ENCODE results near the gene TPRG1.

The TPRG1 gene, protein sequence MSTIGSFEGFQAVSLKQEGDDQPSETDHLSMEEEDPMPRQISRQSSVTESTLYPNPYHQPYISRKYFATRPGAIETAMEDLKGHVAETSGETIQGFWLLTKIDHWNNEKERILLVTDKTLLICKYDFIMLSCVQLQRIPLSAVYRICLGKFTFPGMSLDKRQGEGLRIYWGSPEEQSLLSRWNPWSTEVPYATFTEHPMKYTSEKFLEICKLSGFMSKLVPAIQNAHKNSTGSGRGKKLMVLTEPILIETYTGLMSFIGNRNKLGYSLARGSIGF

GRCh38 chr3:189171707-189172106 lies at the start of gene TPRG1:
Gene TPRG1, plus strand, starts transcription at chr3:189171971. Its CDS starts 35,414 bp downstream, at chr3:189207385.
- DNase-seq: no peak

DNA sequence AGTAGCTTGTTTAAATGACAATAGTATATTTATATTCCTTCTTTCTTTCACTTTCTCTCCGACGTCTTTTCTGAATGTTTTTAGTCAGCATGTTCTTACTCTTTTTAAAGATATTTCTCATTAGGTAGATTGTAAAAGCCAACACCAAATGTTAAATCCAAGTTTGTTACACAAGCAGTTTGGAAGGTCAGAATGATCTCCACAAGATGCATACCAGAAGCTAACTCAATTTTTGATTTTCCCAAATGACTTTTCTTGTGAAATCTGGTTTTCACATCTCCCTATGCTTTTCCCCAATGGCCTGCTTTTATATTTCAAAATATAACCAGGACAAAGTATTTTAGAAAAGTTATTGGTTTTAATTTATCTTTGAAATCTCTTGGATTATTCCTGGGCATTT lies 49.7 kb upstream of the TPRG1 start:
- DNase-seq: no peak

DNA sequence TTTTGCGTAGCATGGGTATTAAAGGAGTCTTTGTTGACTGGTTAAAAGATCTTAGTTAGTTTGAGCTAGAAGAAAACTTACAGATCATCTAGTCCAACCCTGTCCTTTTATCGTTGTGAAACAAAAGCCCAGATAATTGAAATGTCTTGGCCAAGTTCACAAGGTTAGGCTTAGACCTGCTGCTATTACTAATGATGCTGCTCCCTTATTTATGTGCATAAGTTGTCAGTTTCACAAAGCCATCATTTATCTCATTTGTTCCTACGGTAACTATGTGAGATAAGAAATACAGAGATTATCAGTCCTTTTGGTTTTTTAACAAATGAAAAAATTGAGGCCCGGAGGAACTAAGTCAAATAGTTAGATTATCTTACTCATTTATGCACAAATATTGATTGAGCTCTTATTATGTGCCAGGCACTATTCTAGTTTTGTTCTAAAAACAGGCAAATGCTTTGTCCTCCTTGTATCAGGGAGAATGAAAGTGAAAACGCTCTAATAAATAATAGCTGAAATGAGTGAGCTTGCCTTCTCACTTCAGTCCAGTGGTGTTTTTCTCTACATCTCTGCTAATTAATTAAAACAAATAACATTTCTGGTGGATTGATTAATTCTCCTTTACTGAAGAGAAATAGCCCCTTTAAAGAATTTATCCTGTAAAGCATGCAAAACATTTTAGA lies 49.1 kb upstream of the TPRG1 start:
- DNase-seq: no peak

GRCh38 chr3:189123595-189124387 lies 48.0 kb upstream of the TPRG1 start:
- DNase-seq: no peak

DNA sequence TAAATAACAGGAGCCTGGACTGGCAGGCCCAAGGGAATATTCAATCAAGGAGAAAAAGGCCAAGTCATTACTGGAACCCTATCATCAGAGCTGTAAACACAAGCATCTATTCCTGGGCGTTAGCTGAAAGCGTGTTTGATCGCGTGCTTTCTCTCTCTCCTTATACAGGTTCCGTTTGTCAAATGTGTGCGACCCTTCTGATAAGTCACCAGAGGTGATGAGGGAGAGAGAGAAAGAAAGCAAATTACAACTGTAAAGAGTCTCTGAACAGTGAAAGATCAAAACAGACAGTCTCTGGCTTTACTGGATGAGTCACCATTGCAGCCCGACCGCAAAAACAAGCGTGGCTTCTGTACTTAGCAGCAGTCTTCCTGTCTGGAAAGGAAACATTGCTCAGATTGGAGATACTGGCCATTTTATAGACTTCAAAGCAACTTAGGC lies 39.5 kb upstream of the TPRG1 start:
- DNase-seq: peak; percentile 24 to 57 (median 46)

GRCh38 chr3:189132839-189133238 lies 38.9 kb upstream of the TPRG1 start:
- no peak for DNase-seq

GRCh38 chr3:189133768-189134167 lies 38.0 kb upstream of the TPRG1 start:
- DNase-seq: no peak

DNA sequence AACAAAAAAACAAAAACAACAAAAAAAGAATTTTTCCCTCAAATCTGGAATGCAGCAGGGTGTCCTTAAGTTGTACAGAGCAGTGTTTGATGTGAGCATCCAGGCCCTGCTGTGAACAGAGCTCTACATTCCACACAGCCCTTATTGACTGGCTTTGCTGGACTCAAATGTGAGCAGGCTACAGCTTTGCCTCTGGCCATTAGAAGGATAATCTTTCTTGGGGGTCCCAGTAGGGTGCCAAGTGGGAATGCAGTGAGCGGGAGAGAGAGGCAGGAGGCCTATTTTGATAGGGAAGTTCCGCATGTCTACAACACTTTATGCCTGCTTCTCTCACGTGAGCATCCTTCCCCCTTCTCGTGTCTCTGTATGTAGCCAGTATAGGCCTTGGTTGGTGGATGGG lies 34.4 kb upstream of the TPRG1 start:
- no peak for DNase-seq

- no peak for DNase-seq
These were observed 32.7 kb upstream of the TPRG1 start for GRCh38 chr3:189138901-189139610.

DNA sequence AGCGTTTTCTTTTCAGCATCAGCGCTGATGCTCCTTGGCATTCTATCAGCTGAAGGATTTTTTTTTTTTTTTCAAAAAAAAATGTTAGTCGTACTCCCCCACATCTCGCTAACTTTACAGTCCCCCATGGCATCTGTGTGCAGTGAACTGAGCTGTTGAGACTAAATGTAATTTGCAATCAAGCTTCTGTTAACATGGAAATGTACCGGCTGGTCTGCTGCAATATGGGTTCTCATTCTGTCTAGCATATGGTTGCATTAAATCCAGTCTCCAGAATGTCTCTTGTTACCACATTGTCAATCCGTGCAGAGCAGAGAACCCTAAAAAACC lies 32.2 kb upstream of the TPRG1 start:
- no peak for DNase-seq

GRCh38 chr3:189142527-189142926 lies 29.2 kb upstream of the TPRG1 start:
- no peak for DNase-seq

DNA sequence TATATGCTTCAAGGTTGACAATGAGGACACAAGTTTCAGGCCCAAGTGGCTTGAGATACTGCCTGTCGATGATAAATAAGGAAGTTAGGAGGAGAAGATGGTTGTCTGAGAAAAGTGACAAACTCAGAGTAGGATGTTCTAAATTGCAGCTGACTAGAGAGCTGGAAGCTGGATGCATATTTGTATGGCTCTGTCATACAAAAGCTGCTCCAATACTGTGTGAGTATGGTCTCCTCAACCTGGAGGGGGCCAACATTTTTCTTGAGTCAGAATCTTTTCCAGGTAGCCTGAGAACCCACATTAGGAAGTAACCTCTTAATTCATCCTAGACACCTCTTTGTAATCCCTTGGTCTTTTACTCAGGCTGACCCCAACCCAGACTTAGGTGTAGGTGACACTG lies 28.4 kb upstream of the TPRG1 start:
- DNase-seq: no peak

DNA sequence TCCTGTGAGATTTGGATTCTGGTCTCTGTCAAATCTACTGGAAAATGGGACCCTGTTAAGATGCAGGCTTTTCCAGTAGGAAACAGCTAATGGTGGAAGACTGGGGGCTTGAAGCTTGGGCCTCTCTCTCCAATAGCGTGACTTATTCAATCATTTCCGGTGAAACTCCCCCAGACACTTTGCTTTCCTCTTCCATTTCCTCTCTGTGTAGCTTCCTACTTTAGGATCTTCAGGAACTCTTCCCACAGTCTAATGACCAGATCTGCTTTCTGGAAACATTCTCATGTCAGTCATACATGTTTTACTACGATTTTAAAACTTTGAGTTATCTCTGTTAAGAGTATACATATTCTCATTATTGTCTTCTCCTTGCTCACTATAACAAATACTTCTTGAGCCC lies 28.0 kb upstream of the TPRG1 start:
- no peak for DNase-seq

DNA sequence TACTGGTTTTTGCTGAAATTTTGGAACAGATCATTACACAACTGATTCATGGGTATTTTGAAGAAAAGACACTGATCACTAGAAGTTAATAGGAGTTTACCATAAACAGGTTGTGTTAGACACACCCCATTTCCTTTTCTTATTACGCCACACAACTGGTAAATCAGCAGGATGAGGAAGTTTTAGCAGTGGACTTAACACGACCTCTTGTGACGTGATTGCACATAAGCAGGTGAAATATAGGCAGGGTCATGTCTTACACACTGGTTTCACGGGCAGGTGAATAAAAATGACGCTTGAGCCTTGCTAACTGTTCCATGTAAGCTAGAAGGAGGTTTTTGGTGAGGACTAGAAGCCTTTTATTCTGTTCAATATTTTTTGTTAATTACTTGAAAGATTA lies 27.1 kb upstream of the TPRG1 start:
- DNase-seq: no peak

GRCh38 chr3:189146848-189147247 lies 24.9 kb upstream of the TPRG1 start:
- no peak for DNase-seq

DNA sequence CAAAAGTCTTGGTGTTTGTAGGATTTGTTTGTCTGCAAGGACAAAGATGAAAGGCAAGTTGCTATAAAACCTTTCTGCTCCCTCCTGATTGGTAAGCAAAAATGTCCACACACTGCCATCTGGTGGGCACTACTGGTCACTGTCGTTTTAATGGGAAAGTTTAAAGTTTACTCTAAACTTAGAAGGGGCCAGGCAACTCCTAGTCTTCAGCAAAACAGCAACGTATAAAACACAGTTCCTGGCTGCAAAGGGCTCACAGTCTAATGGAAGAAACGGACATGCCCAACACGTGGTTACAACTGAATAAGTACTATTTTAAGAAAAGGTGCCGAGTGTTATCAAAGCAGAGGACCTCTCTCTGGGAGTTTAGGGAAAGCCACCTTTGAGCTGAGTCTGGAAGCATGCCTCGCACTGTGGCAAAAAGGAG lies 23.7 kb upstream of the TPRG1 start:
- peak; percentile 37 to 47 (median 40) for DNase-seq

- no peak for DNase-seq
These were observed 22.6 kb upstream of the TPRG1 start for GRCh38 chr3:189149203-189149602.

- no peak for DNase-seq
These were observed 14.4 kb upstream of the TPRG1 start for GRCh38 chr3:189157232-189158007.

DNA sequence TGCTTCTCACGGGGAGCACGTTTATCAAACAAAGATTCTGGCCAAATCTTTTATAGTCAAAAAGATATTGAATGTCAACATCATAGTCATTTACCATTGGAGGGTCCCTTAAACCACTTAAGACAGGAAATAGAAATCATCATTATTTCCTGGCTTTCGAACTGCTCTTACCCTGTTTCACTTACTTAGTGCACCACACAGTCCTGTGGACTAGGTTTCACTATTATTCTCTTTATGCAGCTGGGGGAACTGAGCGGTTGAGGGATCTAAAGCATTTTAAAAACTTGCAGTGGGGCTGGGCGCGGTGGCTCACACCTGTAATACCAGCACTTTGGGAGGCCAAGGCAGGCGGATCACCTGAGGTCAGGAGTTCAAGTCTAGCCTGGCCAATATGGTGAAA lies 13.7 kb upstream of the TPRG1 start:
- no peak for DNase-seq

DNA sequence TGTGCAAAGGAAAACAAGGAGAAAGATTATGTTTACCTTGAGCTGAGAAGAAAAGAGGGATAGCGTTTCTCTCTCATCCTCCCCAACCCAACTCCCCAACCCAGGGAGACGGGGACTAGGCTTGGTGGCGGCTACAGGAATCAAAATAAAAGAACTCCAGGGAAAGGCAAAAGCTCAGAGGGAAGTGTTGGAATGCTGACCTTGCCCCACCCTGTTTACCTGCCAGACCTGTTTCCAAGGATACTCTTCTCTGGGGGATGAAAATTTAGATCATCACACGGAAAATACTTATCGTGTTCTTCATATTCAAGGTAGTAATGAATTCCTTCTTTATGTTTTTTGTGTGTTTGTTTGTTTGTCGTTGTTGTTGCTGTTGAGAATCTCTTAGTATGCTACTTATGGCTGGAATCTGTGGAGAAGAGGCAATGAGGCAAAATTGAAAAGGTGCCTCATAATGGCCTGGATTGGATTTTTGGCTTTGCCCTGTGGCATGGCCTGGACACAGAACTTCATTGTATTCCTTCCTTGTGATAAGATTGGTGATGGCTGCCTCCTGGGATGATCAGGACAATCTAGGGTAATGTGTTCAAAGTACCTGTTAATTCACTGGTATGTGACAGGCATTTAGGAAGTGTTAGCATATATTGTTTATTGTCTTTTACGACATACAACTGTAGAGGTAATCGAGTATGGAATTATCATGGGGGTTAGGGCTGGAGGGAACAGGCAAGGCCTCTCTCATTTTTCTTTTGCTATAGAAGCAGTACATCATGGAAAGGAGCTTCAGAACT lies 11.1 kb upstream of the TPRG1 start:
- DNase-seq: no peak

GRCh38 chr3:189165092-189165612 lies 6.6 kb upstream of the TPRG1 start:
- no peak for DNase-seq

Data from activated CD4-positive, CD25-positive, alpha-beta regulatory T cell (primary cell).